HG03108 (cell line): Measurements from ENCODE around the gene KLHL11.
"Not testable (repeated sequence)": the region's sequence is repeated elsewhere in the genome, so short reads cannot be mapped to it uniquely, and the experiment has no call there.

Experiments used
- ATAC-seq: cut with Tn5 transposase; IDR thresholded peaks from one replicate; pipeline ENCODE4 v1.9.1; 2021; ENCODE audit warnings: moderate library complexity; ENCODE audit not compliant: unreplicated experiment

The KLHL11 gene

DNA sequence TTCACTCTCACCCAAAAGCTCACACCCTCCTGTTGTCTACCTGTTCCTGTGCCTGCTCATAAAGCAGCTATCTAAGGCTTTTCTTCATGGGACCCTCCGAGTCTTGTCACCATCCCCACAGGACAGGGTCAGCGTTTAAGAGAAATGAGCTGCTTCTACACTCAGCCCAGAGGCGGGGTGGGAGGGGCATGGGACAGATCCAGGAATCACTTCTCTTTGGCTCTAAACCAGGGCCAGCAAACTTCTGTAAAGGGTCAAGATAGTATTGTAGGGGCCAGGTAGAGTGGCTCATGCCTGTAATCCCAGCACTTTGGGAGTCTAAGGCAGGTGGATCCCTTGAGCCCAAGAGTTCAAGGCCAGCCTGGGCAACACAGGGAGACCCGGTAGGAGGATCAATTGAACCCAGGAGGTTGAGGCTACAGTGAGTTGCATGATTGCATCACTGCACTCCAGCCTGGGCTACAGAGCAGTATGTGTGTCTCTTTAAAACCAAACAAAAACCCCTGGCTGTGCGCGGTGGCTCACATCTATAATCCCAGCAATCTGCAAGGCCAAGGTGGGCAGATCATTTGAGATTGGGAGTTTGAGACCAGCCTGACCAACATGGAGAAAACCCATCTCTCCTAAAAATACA lies 23.2 kb upstream of the KLHL11 start:
- ATAC-seq: no peak

DNA sequence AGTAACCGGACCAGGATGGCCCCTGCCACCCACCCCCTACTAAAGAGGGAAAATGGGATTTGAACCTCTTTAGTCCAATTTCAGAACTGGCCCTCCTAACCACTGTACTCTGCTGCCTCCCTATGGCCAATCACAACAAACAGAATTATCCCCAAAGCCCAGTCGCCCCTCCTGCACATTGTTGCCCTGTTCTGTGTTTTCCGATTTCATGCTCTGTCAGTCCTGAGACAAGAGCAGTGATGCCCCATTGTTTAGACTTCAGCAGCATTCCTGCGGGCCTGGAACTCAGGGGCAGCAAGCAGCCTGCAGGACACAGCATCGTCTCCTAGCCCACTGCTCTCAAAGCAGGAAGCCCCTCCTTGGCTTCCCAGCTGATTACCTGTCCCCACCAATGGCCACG lies 20.5 kb upstream of the KLHL11 start:
- ATAC-seq: no peak

DNA sequence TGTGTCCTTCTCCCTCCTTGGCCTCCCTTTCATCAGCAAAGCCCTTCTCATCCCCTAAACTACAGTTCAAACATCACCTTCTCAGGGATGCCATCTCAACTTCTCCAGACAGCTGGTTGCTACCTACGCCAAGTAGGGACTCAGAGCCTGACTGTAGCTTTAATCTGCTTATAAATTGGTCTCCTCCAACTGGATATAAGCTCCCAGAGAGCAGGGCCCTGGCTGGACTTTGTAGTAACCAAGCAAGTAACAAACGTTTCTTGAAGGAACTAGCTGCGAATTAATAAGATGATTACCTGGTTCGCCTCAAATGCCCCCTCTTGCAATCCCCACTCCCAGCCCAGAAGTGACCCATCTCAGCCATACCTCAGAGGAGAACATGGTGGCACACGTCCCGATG lies 17.5 kb upstream of the KLHL11 start:
- ATAC-seq: no peak

DNA sequence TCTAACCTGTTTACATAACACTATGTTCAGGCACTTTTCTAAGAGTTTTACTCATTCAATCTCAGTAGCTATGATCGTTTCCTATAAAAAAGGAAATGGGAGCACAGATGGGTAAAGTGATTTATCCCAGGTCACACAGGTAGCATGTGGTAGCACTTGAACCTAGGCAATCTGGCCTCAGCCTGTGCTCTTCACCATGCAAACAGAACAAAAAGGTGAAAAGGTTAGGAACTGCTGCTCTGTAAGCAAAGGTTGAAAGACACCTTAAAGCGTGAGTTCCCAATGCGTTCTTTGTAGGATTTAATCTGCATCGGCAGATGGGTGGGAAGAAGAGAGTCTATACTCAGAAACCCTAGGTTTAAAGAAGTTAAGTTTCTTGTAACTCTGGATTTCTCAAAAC lies 14.9 kb upstream of the KLHL11 start:
- no peak for ATAC-seq

DNA sequence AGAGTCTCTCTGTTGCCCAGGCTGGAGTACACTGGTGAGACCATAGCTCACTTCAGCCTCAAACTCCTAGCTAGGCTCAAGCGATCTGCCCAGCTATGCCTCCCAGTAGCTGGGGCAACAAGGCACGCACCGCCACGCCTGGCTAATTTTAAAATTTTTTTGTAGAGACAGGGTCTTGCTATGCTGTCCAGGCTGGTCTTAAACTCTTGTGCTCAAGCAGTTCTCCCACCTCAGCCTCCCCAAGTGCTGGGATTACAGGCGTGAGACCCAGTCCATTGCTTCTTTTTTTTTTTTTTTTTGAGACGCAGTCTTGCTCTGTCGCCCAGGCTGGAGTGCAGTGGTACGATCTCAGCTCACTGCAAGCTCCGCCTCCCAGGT lies 9.1 kb upstream of the KLHL11 start:
- not testable (repeated sequence) for ATAC-seq

DNA sequence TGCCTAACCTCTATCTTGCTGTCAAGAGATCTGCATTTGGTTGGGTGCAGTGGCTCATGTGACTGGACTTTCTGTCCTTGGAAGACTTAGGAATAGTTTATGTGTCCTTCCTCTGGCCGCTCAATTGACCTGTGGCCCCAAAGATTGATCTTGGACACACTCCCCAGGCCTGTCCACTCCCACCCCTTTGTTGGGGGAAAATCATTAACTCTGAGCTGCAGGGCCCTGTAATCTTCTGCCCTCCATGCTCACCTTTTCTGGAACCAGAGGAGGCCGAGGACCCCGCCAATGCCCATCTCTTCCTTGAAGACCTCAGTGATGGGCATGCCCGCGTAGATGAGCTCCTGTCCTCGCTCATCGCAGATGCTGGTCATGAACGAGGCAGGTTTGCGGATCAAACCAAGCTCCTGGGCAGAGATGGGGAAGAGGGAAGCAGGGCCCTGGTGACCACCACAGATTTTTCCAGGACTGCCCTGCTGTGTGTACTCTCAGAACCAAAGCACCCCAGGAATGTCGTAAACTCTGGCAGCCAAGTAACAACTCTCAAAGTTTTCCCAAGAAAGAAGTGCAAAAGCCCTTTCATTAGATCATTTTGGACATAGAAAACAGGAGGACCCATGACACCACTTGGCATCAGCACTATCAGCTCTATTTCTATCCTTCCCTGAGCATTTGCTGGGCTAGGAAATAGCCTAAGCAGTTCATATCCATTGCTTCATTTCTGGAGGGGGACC lies 8.5 kb upstream of the KLHL11 start:
- ATAC-seq: no peak

GRCh38 chr17:41871789-41872188 lies 6.6 kb upstream of the KLHL11 start:
- ATAC-seq: no peak

DNA sequence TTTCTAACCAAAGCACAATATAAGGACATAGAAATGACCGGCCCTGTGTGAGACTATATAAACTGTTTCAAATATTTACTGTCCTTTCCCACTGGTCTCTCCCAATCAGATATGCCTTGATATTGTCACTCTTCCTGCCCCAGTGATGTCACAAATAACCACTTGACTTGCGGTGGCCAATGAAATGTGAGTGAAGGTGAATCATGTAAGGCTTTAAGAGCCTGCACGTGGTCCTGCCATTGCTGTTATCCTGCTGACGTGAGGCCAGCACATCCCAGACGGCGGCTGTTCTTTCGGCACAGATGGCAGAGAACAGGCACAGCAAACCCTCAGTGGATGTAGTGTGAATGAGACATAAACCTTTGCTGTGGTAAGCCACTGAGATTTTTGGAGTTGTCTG lies 5.4 kb upstream of the KLHL11 start:
- no peak for ATAC-seq

DNA sequence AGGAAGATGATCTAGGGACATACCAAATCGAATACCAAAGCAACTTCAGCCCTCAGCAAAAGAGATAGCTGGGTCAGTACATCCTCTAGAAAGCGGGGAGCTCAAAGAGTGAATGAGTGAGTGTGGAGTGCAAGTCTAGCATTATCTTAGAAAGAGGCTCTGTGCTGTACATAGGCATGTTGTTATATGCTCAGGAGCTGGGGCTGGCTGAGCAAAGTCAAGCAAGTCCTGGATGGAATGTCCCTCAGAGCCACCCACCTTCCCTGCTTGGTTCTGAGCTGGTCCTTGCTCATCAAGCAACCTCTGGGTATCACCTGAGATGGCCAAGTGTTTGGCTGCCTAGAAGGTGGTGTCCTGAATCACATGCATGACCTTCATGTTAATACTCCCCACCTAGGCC lies 4.9 kb upstream of the KLHL11 start:
- no peak for ATAC-seq

DNA sequence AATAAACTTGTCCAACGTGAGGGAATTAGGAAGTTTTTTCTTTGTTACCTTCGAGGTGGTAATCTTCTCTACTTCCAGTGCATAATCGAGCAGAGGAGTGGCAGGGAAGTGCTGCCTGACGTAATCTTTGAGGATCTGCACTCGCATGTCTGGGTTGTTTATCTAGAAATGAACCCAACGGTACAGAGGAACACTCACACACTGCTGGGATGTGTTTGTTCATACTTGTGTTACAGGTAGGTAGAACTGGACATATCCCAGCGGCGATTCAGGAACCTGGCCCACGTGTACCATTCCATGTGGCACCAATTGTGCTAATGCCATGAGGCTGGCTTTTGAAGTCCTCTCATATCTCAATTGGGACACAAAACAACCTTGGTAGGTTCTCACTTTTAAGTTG lies 4.2 kb upstream of the KLHL11 start:
- ATAC-seq: no peak

GRCh38 chr17:41868568-41868967 lies 3.3 kb upstream of the KLHL11 start:
- no peak for ATAC-seq

DNA sequence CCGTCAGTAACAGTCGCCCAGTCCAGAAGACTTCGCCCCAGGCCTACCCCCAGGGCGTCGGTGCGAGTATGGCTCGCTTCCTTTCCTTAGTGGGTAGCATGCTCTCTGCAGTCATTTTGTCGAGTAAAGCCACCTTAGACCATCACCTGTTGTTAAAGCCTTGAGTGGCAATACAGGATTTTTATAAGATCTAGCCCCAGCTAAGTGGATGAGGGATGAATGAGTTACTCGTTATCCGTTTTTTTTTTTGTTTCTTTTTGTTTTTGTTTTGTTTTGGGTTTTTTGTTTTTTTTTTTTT lies 322 bp upstream of the KLHL11 start:
- ATAC-seq: no peak

DNA sequence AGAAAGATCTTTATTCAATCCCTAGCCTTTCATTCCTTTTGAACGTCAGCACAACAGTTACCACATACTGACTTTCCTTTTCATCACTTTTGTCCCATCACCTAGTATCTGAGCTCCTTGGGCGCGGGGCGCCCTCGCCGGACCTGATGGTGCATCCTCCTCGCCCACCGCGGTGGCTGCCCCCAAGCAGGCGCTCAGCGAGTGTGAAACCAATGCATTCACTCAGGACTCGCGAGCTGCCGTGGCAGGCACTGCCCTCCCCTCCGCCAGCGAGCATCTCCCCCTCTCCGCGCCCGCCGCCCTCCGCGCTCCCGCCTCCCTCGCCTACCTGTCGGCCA lies 756 bp downstream of the KLHL11 start:
- ATAC-seq: peak; percentile 11

DNA sequence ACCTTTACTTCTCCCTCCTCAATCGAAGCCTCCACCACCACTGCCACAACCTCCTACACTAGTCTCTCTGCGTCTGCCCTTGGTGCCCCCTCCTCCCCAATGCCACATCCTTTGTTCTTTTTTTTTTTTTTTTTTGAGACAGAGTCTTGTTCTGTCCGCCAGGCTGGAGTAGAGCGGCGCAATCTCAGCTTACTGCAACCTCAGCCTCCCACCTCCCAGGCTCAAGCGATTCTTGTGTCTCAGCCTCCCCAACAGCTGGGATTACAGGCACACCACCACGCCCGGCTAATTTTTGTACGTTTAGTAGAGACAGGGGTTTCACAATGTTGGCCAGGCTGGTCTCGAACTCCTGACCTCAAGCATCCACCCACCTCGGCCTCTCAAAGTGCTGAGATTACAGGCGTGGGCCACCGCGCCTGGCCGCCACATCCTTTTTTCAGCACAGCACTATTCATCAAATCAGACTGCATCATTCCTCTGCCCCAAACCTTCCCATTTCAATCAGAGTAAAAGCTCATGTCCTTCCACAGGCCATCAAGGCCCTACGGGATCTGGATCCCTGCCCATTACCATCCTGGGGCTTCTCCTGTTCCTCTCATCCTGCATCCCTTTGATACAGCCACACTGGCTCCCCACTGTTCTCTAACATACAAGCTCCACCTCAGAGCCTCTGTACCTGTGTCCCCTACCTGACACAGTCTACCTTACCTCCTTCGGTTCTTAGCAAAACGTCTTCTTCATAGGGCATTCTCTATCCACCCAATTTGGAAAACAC lies 2.0 kb downstream of the KLHL11 start:
- ATAC-seq: no peak

- no peak for ATAC-seq
Measured at GRCh38 chr17:41860254-41860931, 4.8 kb downstream of the KLHL11 start.

GRCh38 chr17:41851382-41851781 lies 13.8 kb downstream of the KLHL11 start:
- not testable (repeated sequence) for ATAC-seq

DNA sequence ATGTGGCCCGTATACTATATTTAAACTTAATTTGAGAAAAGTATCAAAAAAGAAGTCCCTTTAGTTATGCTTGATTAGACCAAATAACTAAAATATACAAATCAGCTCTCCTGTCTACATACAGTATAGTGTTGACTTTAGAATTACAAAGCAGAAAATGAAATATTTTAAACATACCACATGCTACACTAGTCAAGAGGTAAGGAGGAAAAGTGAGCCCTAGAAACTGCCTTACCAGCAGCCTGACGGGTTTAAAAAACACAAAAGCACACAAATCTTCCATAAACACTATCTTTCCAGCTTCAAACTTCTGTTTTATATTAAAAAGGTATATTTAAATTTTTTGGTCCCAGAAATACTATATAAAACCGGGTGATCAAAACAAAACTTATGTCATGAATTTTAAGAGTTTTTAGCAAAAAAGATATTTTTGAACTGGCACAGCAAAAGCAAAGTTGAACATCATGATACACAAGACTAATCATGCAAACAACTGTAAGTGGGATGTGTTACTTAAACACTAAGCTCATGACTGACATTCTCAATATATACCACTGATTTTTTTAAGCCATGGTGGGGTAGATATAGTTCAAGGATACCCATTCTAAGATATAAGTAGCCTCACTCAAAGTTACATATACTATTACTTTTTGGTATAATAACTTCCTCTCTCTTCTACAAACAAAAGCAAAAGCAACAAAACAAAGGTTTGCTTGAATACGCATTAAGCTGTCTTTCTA lies 15.8 kb downstream of the KLHL11 start:
- ATAC-seq: no peak

DNA sequence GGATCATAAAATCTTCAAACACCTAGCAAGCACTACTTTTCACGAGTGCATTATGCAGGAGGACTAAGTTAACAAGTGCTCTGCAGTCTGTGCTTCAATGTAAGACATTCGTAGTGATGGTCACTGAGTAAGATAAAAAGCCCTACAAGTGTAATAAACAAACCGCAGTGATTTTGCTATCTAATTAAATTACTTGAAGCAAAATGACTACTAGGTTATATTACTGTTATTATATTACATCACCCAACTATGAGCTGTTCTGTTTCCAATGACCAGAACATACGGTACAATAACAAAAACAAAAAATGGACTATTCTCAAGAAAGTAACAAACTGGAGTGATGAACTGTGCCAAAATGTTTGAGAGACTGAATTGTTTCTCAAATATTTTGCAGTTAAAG lies 16.4 kb downstream of the KLHL11 start:
- no peak for ATAC-seq

GRCh38 chr17:41844971-41845370 lies 20.3 kb downstream of the KLHL11 start:
- ATAC-seq: no peak

GRCh38 chr17:41840781-41841180 lies 24.4 kb downstream of the KLHL11 start:
- ATAC-seq: not testable (repeated sequence)

DNA sequence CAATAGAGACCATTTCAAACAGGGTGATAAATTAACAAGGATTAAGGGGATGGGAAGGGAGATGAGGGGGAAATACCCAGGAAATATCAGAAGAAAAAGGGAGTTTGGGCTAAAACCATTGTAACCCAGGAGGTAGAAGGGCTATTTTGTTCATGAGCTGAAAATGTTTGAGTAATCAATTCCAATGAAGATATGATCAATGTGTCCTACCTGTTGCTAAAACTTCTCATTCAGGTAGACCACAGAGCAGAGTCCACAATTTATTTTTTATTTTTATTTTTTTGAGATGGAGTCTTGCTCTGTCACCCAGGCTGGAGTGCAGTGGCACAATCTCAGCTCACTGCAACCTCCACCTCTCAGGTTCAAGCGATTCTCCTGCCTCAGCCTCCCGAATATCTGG lies 25.8 kb downstream of the KLHL11 start:
- ATAC-seq: not testable (repeated sequence)
